Left renal pelvis (tissue), 4 donors: ENCODE measurements around the gene CISTR. TPM values are rescaled to one million over a fixed set of nuclear protein-coding genes. Genes with fewer than 3 reads are reported as not detected.

Source experiments
- polyA plus RNA-seq, 4 donors: library from polyadenylated mRNA; unstranded; fragments of 120-200 nt; gene quantifications; one replicate each; pipeline ENCODE4 v1.2.1, GENCODE V29; 2013; ENCODE audit not compliant: insufficient read length in 4 of 4

CISTR gene
- polyA plus RNA-seq, 4 donors, result not detected

Other genes starting within 250 kb of the CISTR start
- gene NPFF, start 244.5 kb downstream of the CISTR start, polyA plus RNA-seq, result 1 to 10 TPM in 2 of 4 donors, not detected in 2; 1.0 to 1.2 TPM
- 10 to 100 TPM; 43.1 to 70.5 (median 44.8) TPM for gene ATF7, start 125.6 kb downstream of the CISTR start, polyA plus RNA-seq
- 100 to 1,000 TPM; 320 to 596 (median 522) TPM for gene ATP5MC2, start 75.9 kb downstream of the CISTR start, polyA plus RNA-seq
- gene CALCOCO1, start 24.5 kb downstream of the CISTR start, polyA plus RNA-seq, result 100 to 1,000 TPM; 117 to 160 (median 138) TPM
- not detected for gene HOXC13, start 186.9 kb upstream of the CISTR start, polyA plus RNA-seq
- gene HOXC12, start 202.9 kb upstream of the CISTR start, polyA plus RNA-seq, result under 1 TPM in 1 of 4 donors, not detected in 3; 0.04 TPM
- gene HOXC11, start 221.1 kb upstream of the CISTR start, polyA plus RNA-seq, result 1 to 10 TPM; 1.6 to 3.9 (median 3.3) TPM
- 1 to 10 TPM; 1.3 to 2.9 (median 2.6) TPM for gene HOTAIR, start 223.0 kb upstream of the CISTR start, polyA plus RNA-seq
- 100 to 1,000 TPM in 1 of 4 donors, 10 to 100 TPM in 3; 62.0 to 114 (median 71.7) TPM for gene HOXC10, start 233.2 kb upstream of the CISTR start, polyA plus RNA-seq
- gene HOXC9, start 248.2 kb upstream of the CISTR start, polyA plus RNA-seq, result 10 to 100 TPM; 15.7 to 31.8 (median 27.1) TPM